Measurements from ENCODE around the gene ZFP30. TPM values are rescaled to one million over a fixed set of nuclear protein-coding genes. Genes with fewer than 3 reads are reported as not detected.

The ZFP30 gene
- total and polyA plus RNA-seq, 2 experiments from 2014 or later: 2.1 to 6.3 TPM

DNA sequence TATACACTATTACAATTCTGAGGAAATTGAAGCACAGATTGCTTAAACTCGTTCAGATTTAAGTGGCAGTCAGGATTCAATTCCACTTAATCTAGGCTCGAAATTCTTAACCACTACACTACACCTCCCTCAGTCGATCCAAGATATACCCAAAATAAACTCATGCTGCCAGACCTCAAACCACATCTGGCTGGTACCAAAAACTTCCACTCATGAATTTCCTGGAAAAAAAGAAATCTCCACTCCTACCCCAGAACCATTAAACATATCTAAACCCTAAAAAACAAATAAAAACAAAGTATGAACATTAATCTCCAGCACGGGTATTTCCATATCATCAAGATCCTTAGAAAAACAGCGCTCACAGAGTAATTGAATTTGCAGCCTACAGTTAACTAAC is 1.1 kb downstream of the ZFP30 start (continued):
- TF ChIP-seq, protein P1, sequence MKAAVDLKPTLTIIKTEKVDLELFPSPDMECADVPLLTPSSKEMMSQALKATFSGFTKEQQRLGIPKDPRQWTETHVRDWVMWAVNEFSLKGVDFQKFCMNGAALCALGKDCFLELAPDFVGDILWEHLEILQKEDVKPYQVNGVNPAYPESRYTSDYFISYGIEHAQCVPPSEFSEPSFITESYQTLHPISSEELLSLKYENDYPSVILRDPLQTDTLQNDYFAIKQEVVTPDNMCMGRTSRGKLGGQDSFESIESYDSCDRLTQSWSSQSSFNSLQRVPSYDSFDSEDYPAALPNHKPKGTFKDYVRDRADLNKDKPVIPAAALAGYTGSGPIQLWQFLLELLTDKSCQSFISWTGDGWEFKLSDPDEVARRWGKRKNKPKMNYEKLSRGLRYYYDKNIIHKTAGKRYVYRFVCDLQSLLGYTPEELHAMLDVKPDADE (IDR thresholded peaks at IDR 0.05): no peak
- TF ChIP-seq CREB1 (CRISPR knock-in tag; IDR thresholded peaks at IDR 0.05; ENCODE audit: low read depth): no peak
- TF ChIP-seq, protein P2, sequence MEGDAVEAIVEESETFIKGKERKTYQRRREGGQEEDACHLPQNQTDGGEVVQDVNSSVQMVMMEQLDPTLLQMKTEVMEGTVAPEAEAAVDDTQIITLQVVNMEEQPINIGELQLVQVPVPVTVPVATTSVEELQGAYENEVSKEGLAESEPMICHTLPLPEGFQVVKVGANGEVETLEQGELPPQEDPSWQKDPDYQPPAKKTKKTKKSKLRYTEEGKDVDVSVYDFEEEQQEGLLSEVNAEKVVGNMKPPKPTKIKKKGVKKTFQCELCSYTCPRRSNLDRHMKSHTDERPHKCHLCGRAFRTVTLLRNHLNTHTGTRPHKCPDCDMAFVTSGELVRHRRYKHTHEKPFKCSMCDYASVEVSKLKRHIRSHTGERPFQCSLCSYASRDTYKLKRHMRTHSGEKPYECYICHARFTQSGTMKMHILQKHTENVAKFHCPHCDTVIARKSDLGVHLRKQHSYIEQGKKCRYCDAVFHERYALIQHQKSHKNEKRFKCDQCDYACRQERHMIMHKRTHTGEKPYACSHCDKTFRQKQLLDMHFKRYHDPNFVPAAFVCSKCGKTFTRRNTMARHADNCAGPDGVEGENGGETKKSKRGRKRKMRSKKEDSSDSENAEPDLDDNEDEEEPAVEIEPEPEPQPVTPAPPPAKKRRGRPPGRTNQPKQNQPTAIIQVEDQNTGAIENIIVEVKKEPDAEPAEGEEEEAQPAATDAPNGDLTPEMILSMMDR (conservative IDR thresholded peaks at IDR 0.05; ENCODE audit: low read depth in 2 of 2): no peak

DNA sequence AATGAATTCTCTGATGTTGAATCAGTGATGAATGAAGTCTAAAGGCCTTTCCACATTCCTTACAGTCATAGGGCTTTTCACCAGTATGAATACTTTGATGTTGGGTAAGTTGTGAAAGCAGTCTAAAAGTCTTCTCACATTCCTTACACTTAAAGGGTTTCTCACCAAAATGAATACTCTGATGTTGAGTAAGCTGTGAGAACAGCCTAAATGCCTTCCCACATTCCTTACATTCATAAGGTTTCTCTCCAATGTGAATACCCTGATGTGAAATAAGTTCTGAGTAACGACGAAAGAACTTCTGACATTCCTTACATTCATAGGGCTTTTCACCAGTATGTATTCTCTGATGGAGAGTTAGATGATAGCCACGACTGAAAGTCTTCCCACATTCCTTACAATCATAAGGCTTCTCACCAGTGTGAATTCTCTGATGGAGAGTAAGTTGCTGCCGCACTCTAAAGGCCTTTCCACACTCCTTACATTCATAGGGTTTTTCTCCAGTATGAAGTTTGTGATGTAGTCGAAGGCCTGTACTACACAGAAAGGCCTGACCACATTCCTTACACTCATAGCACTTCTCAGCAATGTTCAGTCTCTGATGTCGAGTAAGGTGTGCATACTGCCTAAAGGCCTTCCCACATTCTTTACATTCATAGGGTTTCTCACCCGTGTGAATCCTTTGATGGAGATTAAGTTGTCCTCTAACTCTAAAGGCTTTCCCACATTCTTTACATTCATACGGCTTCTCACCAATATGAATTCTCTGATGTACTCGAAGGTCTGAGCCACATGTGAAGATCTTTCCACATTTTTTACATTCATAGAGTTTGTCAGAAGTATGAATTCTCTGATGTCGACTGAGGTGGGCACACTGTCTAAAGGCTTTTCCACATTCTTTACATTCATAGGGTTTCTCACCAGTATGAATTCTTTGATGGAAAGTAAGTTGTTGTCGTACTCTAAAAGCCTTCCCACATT is 19.9 kb downstream of the ZFP30 start:
- H3K27ac Mint-ChIP-seq: no peak overlapping the region
- no peak overlapping the region for H3K4me3 ChIP-seq
- H3K36me3 ChIP-seq (ENCODE audit: insufficient read depth): peaks cover 24% of the 10 kb centered on the region
- no peaks in the 10 kb centered on the region for H3K4me1 ChIP-seq (ENCODE audit: insufficient read depth)
- H3K4me1 Mint-ChIP-seq: no peaks in the 10 kb centered on the region
- DNase-seq (ENCODE audit: low spot score) (peak; percentile 35), ATAC-seq (no peak)
- no peak overlapping the region for H2AFZ ChIP-seq
- H4K20me1 ChIP-seq (replicated peaks; ENCODE audit: insufficient read depth): no peaks in the 10 kb centered on the region
- TF ChIP-seq, protein P3, sequence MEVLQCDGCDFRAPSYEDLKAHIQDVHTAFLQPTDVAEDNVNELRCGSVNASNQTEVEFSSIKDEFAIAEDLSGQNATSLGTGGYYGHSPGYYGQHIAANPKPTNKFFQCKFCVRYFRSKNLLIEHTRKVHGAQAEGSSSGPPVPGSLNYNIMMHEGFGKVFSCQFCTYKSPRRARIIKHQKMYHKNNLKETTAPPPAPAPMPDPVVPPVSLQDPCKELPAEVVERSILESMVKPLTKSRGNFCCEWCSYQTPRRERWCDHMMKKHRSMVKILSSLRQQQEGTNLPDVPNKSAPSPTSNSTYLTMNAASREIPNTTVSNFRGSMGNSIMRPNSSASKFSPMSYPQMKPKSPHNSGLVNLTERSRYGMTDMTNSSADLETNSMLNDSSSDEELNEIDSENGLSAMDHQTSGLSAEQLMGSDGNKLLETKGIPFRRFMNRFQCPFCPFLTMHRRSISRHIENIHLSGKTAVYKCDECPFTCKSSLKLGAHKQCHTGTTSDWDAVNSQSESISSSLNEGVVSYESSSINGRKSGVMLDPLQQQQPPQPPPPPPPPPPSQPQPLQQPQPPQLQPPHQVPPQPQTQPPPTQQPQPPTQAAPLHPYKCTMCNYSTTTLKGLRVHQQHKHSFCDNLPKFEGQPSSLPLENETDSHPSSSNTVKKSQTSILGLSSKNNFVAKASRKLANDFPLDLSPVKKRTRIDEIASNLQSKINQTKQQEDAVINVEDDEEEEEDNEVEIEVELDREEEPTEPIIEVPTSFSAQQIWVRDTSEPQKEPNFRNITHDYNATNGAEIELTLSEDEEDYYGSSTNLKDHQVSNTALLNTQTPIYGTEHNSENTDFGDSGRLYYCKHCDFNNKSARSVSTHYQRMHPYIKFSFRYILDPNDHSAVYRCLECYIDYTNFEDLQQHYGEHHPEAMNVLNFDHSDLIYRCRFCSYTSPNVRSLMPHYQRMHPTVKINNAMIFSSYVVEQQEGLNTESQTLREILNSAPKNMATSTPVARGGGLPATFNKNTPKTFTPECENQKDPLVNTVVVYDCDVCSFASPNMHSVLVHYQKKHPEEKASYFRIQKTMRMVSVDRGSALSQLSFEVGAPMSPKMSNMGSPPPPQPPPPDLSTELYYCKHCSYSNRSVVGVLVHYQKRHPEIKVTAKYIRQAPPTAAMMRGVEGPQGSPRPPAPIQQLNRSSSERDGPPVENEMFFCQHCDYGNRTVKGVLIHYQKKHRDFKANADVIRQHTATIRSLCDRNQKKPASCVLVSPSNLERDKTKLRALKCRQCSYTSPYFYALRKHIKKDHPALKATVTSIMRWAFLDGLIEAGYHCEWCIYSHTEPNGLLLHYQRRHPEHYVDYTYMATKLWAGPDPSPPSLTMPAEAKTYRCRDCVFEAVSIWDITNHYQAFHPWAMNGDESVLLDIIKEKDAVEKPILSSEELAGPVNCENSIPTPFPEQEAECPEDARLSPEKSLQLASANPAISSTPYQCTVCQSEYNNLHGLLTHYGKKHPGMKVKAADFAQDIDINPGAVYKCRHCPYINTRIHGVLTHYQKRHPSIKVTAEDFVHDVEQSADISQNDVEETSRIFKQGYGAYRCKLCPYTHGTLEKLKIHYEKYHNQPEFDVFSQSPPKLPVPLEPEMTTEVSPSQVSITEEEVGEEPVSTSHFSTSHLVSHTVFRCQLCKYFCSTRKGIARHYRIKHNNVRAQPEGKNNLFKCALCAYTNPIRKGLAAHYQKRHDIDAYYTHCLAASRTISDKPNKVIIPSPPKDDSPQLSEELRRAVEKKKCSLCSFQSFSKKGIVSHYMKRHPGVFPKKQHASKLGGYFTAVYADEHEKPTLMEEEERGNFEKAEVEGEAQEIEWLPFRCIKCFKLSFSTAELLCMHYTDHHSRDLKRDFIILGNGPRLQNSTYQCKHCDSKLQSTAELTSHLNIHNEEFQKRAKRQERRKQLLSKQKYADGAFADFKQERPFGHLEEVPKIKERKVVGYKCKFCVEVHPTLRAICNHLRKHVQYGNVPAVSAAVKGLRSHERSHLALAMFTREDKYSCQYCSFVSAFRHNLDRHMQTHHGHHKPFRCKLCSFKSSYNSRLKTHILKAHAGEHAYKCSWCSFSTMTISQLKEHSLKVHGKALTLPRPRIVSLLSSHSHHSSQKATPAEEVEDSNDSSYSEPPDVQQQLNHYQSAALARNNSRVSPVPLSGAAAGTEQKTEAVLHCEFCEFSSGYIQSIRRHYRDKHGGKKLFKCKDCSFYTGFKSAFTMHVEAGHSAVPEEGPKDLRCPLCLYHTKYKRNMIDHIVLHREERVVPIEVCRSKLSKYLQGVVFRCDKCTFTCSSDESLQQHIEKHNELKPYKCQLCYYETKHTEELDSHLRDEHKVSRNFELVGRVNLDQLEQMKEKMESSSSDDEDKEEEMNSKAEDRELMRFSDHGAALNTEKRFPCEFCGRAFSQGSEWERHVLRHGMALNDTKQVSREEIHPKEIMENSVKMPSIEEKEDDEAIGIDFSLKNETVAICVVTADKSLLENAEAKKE (CRISPR knock-in tag; IDR thresholded peaks at IDR 0.05): no peak
- TF ChIP-seq ZNF114 (CRISPR knock-in tag; IDR thresholded peaks at IDR 0.05): no peak
- TF ChIP-seq STAT1 (IDR thresholded peaks at IDR 0.05; ENCODE audit: unreplicated experiment): no peak
- H3K4me2 ChIP-seq: no peak overlapping the region
- no peaks in the 10 kb centered on the region for H3K79me2 ChIP-seq (replicated peaks; ENCODE audit: insufficient read depth)
- H3K27ac ChIP-seq (ENCODE audit: low read depth): no peak overlapping the region
- H3K9me3 Mint-ChIP-seq: peaks cover 71% of the 10 kb centered on the region
- no peaks in the 10 kb centered on the region for H3F3A ChIP-seq (replicated peaks; ENCODE audit: low read depth)
- no peaks in the 10 kb centered on the region for H3K27me3 ChIP-seq (ENCODE audit: insufficient read depth)
- H3K9me2 ChIP-seq (ENCODE audit: insufficient read depth): no peaks in the 10 kb centered on the region
- no peak overlapping the region for H3K4me3 Mint-ChIP-seq
- peaks cover 70% of the 10 kb centered on the region for H3K36me3 Mint-ChIP-seq (ENCODE audit: low read depth)
- peaks cover 4% of the 10 kb centered on the region for H3K27me3 Mint-ChIP-seq (ENCODE audit: insufficient read depth, low read depth, poor library complexity)
